SK-N-SH (cell line): ENCODE data around the gene TP53BP2. TPM values are rescaled to one million over a fixed set of nuclear protein-coding genes. Genes with fewer than 3 reads are reported as not detected.

Source experiments
- CTCF ChIA-PET: fragments of 300-600, 350-600 bp; formaldehyde crosslinking; extraction: SDS; loops from one replicate; lab custom pipeline; 2021; lab: Yijun Ruan, JAX
- POLR2A ChIA-PET: fragments of 350-600 bp; sonication (Branson Sonifier 250); formaldehyde crosslinking; extraction: SDS; loops from one replicate; lab custom pipeline; 2020; ENCODE audit warnings: antibody characterized with exemption, inconsistent platforms; lab: Yijun Ruan, JAX
- DNase-seq: peaks from one replicate; pipeline ENCODE4 v3.0.0; 2012
- H2AFZ ChIP-seq: fragments of 200-600 bp; sonication (generic); 2 replicates; pipeline ENCODE4 v1.8.1; 2016; ENCODE audit warnings: antibody characterized with exemption, mild to moderate bottlenecking, low read depth
- H3F3A ChIP-seq: fragments of 200-600 bp; sonication (generic); replicated peaks from 2 replicates; pipeline ENCODE3; 2016; ENCODE audit warnings: antibody characterized with exemption, mild to moderate bottlenecking; ENCODE audit not compliant: insufficient read depth
- H3K27ac ChIP-seq, 2 experiments: fragments of 200-500 bp in 1 of 2; fragments of 200-600 bp in 1 of 2; sonication (Bioruptor generic) in 1 of 2; sonication (generic), shearing (Covaris generic) in 1 of 2; 2 replicates each; pipeline versions ENCODE4 v1.5.1 to v1.6.1; 2014 to 2016; ENCODE audit warnings: low read depth in 2 of 2, inconsistent platforms in 1 of 2, low read length in 1 of 2, mild to moderate bottlenecking in 1 of 2, mixed read lengths in 1 of 2
- H3K27me3 ChIP-seq: fragments of 200-600 bp; sonication (generic), shearing (Covaris generic); 2 replicates; pipeline ENCODE4 v1.6.1; 2016; ENCODE audit warnings: mixed run types; ENCODE audit not compliant: insufficient read depth
- H3K36me3 ChIP-seq, 2 experiments: fragments of 200-500 bp in 1 of 2; fragments of 200-600 bp in 1 of 2; sonication (Bioruptor generic) in 1 of 2; sonication (generic) in 1 of 2; replicated peaks in 1 of 2; 2 replicates each; pipeline versions ENCODE3 to v1.5.1; 2014 to 2016; ENCODE audit warnings: low read length in 1 of 2, mild to moderate bottlenecking in 1 of 2; ENCODE audit not compliant: insufficient read depth in 2 of 2, control insufficient read depth in 1 of 2
- H3K4me1 ChIP-seq, 2 experiments: fragments of 200-500 bp in 1 of 2; fragments of 200-600 bp in 1 of 2; sonication (Bioruptor generic) in 1 of 2; sonication (generic), shearing (Covaris generic) in 1 of 2; 2 replicates each; pipeline versions ENCODE4 v1.5.1 to v1.6.1; 2014 to 2016; ENCODE audit warnings: low read depth in 1 of 2, low read length in 1 of 2, mixed run types in 1 of 2; ENCODE audit not compliant: insufficient read depth in 2 of 2, control insufficient read depth in 1 of 2
- H3K4me2 ChIP-seq: fragments of 200-600 bp; sonication (generic), shearing (Covaris generic); 2 replicates; pipeline ENCODE4 v1.6.1; 2017; ENCODE audit warnings: mixed run types
- H3K4me3 ChIP-seq, 2 experiments: fragments of 200-500 bp in 1 of 2; fragments of 200-600 bp in 1 of 2; sonication (Bioruptor generic) in 1 of 2; sonication (generic), shearing (Covaris generic) in 1 of 2; 2 replicates each; pipeline versions ENCODE4 v1.5.1 to v1.8.1; 2014 to 2016; ENCODE audit warnings: low read depth in 2 of 2, inconsistent platforms in 1 of 2, low read length in 1 of 2, mild to moderate bottlenecking in 1 of 2, mixed read lengths in 1 of 2, moderate library complexity in 1 of 2
- H3K79me2 ChIP-seq: fragments of 200-600 bp; sonication (generic); 2 replicates; pipeline ENCODE4 v1.8.1; 2017; ENCODE audit warnings: mild to moderate bottlenecking; ENCODE audit not compliant: insufficient read depth
- H3K9ac ChIP-seq: fragments of 200-600 bp; sonication (generic); 2 replicates; pipeline ENCODE4 v1.6.1; 2017; ENCODE audit warnings: mixed run types
- H3K9me2 ChIP-seq: fragments of 200-600 bp; sonication (generic); 2 replicates; pipeline ENCODE4 v1.6.1; 2017; ENCODE audit warnings: mixed run types
- H3K9me3 ChIP-seq: fragments of 200-600 bp; sonication (generic); 2 replicates; pipeline ENCODE4 v1.6.1; 2017; ENCODE audit warnings: mixed run types, mild to moderate bottlenecking, moderate library complexity
- H4K20me1 ChIP-seq: fragments of 200-600 bp; sonication (generic); 2 replicates; pipeline ENCODE4 v1.6.1; 2017; ENCODE audit warnings: mild to moderate bottlenecking, mixed run types; ENCODE audit not compliant: insufficient read depth
- CHD2 ChIP-seq: fragments of 150-350 bp; IDR thresholded peaks from 2 replicates; pipeline ENCODE4 v1.6.1; 2018; ENCODE audit warnings: low read length; ENCODE audit not compliant: partially characterized antibody
- EZH2phosphoT487 ChIP-seq: fragments of 200-600 bp; sonication (generic); IDR thresholded peaks from 2 replicates; pipeline ENCODE4 v1.6.1; 2017; ENCODE audit warnings: low read depth, mixed run types, mild to moderate bottlenecking, antibody characterized with exemption, moderate library complexity, borderline replicate concordance
- FOSL2 ChIP-seq: IDR thresholded peaks from 2 replicates; pipeline ENCODE4 v1.4.0; 2012; ENCODE audit warnings: low read depth, mild to moderate bottlenecking, moderate library complexity, borderline replicate concordance
- FOXJ3 ChIP-seq: sonication (generic); formaldehyde crosslinking; IDR thresholded peaks from 2 replicates; pipeline ENCODE4 v1.5.1; 2020; ENCODE audit warnings: mild to moderate bottlenecking, missing genetic modification reagents
- FOXM1 ChIP-seq: IDR thresholded peaks from 2 replicates; pipeline ENCODE4 v1.4.0; 2012; ENCODE audit warnings: low read depth, mild to moderate bottlenecking
- GATA2 ChIP-seq: sonication (generic); formaldehyde crosslinking; IDR thresholded peaks from 2 replicates; pipeline ENCODE4 v1.5.0; 2020; ENCODE audit warnings: mild to moderate bottlenecking, missing genetic modification reagents
- MAX ChIP-seq: IDR thresholded peaks from 2 replicates; pipeline ENCODE4 v1.4.0; 2012; ENCODE audit warnings: low read depth
- MEF2A ChIP-seq: IDR thresholded peaks from 2 replicates; pipeline ENCODE4 v1.4.0; 2012; ENCODE audit warnings: low read depth, borderline replicate concordance
- NFIC ChIP-seq: IDR thresholded peaks from 2 replicates; pipeline ENCODE4 v1.4.0; 2012; ENCODE audit warnings: borderline replicate concordance
- POLR2AphosphoS5 ChIP-seq: IDR thresholded peaks from 2 replicates; pipeline ENCODE4 v1.6.1; 2012; ENCODE audit warnings: low read depth, low read length
- RAD21 ChIP-seq: IDR thresholded peaks from 2 replicates; pipeline ENCODE4 v1.6.1; 2012; ENCODE audit warnings: mild to moderate bottlenecking, low read length
- RCOR1 ChIP-seq: fragments of 150-350 bp; IDR thresholded peaks from 2 replicates; pipeline ENCODE4 v1.6.1; 2017; ENCODE audit warnings: antibody characterized with exemption, low read length
- RXRA ChIP-seq: IDR thresholded peaks from 2 replicates; pipeline ENCODE4 v1.4.0; 2012; ENCODE audit warnings: low read depth, mild to moderate bottlenecking, borderline replicate concordance
- SMC3 ChIP-seq: IDR thresholded peaks from 2 replicates; pipeline ENCODE4 v1.6.1; 2012; ENCODE audit warnings: low read depth, low read length, improper control_type of control experiment
- TEAD4 ChIP-seq: IDR thresholded peaks from 2 replicates; pipeline ENCODE4 v1.4.0; 2012; ENCODE audit warnings: mild to moderate bottlenecking, borderline replicate concordance; ENCODE audit not compliant: insufficient read depth
- ZBTB33 ChIP-seq: IDR thresholded peaks from 2 replicates; pipeline ENCODE4 v1.4.0; 2012; ENCODE audit warnings: low read depth, borderline replicate concordance
- WGBS: methylation state at CpG from one replicate; pipeline ENCODE4 v1.1.6; 2017; ENCODE audit warnings: low lambda C conversion rate; 5-methylcytosine and 5-hydroxymethylcytosine counted together
- polyA plus RNA-seq, 3 experiments: library from polyadenylated mRNA; depleted of rRNA; stranded (reverse); fragments of >200 nt; gene quantifications; 2 replicates each; pipeline ENCODE4 v1.2.3, GENCODE V29; 2012

Gene TP53BP2
- polyA plus RNA-seq, 1 of the 3 experiments (the other 2 are of a cell fraction), result 11.4 TPM

GRCh38 chr1:223756806-223757700 lies 88.7 kb downstream of the TP53BP2 start (continued):
- TF ChIP-seq GATA2 (CRISPR knock-in tag) (no peak), CHD2 (no peak), MEF2A (no peak)

GRCh38 chr1:223755992-223756775 lies 89.6 kb downstream of the TP53BP2 start:
- H3K27me3 ChIP-seq, result no peaks in the 10 kb centered on the region
- H3K27ac ChIP-seq, result no peak overlapping the region
- no peak for DNase-seq
- H3K4me2 ChIP-seq, result no peak overlapping the region
- H3K36me3 ChIP-seq, result peaks cover 76 to 83% of the 10 kb centered on the region in 2 experiments
- H3K79me2 ChIP-seq, result no peaks in the 10 kb centered on the region
- H4K20me1 ChIP-seq, result no peaks in the 10 kb centered on the region
- no peaks in the 10 kb centered on the region for H3K9me2 ChIP-seq
- H3K9ac ChIP-seq, result no peak overlapping the region
- POLR2A ChIA-PET, result no interaction called here
- H3F3A ChIP-seq, result peaks cover 3% of the 10 kb centered on the region
- CTCF ChIA-PET, result interaction anchor here (0.7 kb wide), 1 partner anchor 59 kb away, joined by 3 read pairs; no protein-coding TSS in a partner anchor
- H2AFZ ChIP-seq, result no peak overlapping the region
- WGBS, result 95% methylated on average over 7 of the region's 13 CpGs
- no peaks in the 10 kb centered on the region for H3K9me3 ChIP-seq
- no peak for TF ChIP-seq SMC3
- TF ChIP-seq RCOR1, result no peak
- TF ChIP-seq FOSL2, result no peak
- no peak for TF ChIP-seq RXRA
- no peak for TF ChIP-seq ZBTB33
- no peak for TF ChIP-seq NFIC
- TF ChIP-seq POLR2AphosphoS5, result no peak
- TF ChIP-seq FOXM1, result no peak
- no peak for TF ChIP-seq EZH2phosphoT487
- TF ChIP-seq TEAD4, result no peak
- no peak for TF ChIP-seq RAD21
- no peak for TF ChIP-seq FOXJ3 (CRISPR knock-in tag)
- TF ChIP-seq MEF2A, result no peak
- TF ChIP-seq MAX, result no peak
- no peak overlapping the region for H3K4me3 ChIP-seq
- no peaks in the 10 kb centered on the region for H3K4me1 ChIP-seq
